LNCAP (cell line): ENCODE data around the gene SOX9.

Source experiments
- TF ChIP-seq, protein P1 (sequence below): fragments of 450-650 bp; IDR thresholded peaks from 2 replicates; pipeline ENCODE4 v1.5.1; 2017; ENCODE audit warnings: mild to moderate bottlenecking

Gene SOX9

DNA sequence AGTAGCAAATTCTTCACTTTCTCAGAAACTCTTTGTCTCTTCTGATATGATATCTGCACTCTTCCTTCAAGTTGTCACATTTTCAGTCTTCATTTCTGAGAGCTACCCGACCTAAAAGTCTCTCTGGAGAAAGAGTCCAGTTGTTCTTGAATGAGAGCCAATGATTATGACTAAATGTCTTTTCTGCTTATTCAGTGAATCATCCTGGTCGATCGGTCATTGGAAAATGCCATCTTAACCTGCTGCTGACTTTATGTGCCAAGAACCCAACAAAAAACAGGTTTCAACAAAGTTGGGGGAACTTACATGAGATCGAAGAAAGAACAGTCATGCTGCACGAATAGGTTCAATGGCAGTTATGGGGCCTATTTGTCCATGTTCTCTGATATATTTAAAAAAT, 15.9 kb downstream of the SOX9 start:
- TF ChIP-seq, protein P1, sequence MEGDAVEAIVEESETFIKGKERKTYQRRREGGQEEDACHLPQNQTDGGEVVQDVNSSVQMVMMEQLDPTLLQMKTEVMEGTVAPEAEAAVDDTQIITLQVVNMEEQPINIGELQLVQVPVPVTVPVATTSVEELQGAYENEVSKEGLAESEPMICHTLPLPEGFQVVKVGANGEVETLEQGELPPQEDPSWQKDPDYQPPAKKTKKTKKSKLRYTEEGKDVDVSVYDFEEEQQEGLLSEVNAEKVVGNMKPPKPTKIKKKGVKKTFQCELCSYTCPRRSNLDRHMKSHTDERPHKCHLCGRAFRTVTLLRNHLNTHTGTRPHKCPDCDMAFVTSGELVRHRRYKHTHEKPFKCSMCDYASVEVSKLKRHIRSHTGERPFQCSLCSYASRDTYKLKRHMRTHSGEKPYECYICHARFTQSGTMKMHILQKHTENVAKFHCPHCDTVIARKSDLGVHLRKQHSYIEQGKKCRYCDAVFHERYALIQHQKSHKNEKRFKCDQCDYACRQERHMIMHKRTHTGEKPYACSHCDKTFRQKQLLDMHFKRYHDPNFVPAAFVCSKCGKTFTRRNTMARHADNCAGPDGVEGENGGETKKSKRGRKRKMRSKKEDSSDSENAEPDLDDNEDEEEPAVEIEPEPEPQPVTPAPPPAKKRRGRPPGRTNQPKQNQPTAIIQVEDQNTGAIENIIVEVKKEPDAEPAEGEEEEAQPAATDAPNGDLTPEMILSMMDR: no peak

DNA sequence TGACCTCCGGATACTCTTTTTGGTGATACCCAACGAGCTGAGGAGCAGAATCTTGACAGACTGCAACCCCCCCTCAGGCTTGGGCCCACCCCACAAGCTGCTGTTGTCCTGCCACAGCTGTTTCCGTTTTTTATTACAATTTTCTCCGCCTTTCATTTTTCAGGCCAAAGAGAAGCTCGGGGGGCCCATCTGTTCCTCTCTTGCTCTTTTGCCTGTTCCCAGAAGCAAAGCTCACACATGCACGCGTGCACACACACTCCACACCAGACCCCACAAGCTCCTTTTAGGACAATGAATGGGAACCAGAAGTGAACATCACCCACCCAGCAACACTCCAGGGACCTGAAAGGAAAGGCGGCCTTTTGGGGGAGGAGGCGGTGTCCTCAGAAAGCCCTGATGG, 16.3 kb downstream of the SOX9 start:
- TF ChIP-seq, protein P1: no peak

DNA sequence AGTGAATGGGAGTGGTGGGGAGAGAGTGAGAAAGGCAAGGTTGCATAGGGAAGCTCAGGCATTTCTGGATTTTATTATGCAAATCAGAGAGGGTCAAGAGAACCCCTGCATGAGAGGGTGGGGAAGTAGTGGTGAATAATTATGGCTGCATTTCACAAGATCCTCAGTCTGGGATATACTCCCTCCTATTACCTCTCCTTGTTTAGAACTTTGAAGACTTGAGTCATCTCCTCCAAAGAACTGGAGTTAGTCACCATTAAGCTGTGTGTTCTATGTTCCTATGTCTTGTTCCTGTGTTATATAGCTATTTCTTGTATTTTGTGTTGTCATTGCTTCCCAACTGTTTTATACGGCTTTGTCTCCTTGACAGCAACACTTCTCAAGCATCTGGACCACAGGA, 18.4 kb downstream of the SOX9 start:
- TF ChIP-seq, protein P1: no peak

DNA sequence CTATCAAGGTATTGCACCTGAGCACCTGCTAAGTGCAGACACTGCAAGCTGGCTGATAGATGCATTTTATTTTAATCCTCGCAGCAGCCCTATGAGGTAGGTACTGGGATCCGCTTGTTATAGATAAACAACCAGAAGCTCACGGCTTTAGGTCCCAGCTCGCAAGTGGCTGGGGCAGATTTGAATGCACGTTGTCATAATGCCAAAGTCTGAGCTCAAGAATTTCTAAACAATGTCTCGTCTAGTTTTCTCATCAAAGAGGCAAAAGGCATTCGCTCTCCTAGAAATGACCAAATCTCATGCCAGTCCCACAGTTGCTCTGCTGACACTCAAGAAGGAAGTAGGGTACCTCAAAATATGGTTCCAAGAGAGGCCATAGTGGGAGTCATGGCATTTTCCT, 20.5 kb downstream of the SOX9 start:
- TF ChIP-seq, protein P1: no peak

DNA sequence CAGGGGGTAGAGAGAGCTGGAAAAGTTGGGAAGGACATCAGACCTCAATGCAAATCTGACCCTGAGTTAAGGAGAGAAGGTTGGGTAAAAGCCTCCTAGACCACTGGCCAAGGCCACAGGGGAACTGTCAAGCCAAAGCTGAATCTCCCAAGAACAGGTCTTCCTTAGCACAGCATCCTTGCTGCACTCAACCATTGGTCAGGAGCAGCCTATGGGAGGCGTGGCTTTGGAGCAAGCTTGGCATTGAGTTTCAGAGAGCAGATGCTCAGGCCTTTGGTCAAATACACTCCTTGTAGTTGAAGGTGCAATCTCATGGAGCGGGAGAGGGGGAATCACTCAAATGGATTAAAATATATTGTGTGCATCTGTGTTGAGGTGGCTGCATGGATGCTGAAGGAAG, 21.8 kb downstream of the SOX9 start:
- TF ChIP-seq, protein P1: no peak

DNA sequence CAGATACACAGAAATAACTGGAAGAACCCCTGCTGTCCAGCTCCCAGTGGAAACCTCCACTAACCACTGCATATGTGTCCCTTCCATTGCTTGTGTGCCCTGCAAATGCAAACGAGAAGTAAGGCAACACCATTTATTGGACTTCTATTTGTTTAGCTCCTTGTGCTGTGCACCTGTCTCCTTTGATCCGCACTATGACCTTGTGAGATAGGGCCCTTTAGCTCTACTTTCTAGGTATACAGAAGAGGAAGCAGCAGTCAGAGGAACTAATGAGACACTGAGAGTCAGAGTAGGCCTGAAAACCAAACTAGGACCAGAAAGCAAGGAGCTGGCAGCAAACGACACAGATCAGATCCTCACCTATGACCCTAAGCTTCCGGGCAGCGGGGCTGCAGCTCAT, 22.4 kb downstream of the SOX9 start:
- TF ChIP-seq, protein P1: no peak

DNA sequence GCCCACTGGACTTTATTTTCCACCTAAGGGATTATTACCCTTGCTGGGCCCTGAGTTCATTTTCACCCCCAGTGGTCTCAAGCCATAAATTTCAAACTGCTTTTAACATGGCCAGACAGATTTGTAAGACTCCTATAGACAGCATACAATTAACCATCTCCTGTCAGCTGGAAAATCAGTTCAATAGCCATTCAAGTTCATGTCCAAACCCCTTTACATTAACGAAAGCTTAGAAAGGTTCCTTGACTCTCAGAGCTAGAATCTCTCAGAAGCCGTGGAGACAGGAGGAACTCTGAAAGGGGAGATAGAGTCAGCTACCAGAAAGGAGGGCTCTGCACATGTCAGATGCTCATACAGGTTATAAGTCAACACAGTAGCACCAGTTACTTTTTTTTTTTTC, 23.3 kb downstream of the SOX9 start:
- TF ChIP-seq, protein P1: no peak

DNA sequence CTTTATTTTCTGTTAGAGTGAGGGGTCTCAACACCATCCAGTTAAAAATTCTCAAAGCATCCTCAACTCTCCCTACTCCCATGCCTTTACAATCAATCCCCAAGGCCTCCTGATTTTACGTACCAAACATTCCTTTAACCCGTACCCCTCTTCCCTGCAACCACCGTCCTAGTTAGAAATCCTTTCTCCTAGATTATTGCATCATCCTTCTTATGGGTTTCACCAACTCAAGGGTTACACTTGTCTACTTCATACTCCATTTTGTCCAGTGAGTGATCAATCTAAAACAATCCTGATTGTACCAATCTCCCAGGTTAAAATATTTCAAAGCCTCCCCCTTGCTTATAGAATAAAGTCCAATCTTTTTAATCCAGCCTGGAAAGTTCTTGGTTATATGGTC, 24.7 kb downstream of the SOX9 start:
- TF ChIP-seq, protein P1: no peak
